ENCODE results near the gene DXO. TPM values are rescaled to one million over a fixed set of nuclear protein-coding genes. Genes with fewer than 3 reads are reported as not detected.
A peak's percentile ranks its signal among the peaks of the same experiment; 100 is the strongest.

The DXO gene
- total and polyA plus RNA-seq, 2 of the 13 experiments (the other 11 are each of a cell fraction or from before 2014, with no cell fraction given): 18.6 to 26.2 TPM

GRCh38 chr6:31945507-31946369 lies 26.2 kb downstream of the DXO start, which contains the start of gene CFB (continued):
- TF ChIP-seq ZNF10 (CRISPR knock-in tag; IDR thresholded peaks at IDR 0.05; ENCODE audit: borderline replicate concordance, low read depth) (no peak), SMAD9 (CRISPR knock-in tag; IDR thresholded peaks at IDR 0.05) (peak; percentile 79; the same call in 1 of the 2 replicates), ZNF263 (CRISPR knock-in tag; IDR thresholded peaks at IDR 0.05) (peak; percentile 69; the same call in 1 of the 2 replicates), FOXJ3 (CRISPR knock-in tag; IDR thresholded peaks at IDR 0.05; ENCODE audit: borderline replicate concordance) (peak; percentile 94), CC2D1A (CRISPR knock-in tag; IDR thresholded peaks at IDR 0.05) (no peak; the same call in 1 of the 2 replicates), EHMT2 (IDR thresholded peaks at IDR 0.05; ENCODE audit: borderline replicate concordance, low read depth, low read length) (peak; percentile 71; the same call in 1 of the 2 replicates), ZNF101 (CRISPR knock-in tag; IDR thresholded peaks at IDR 0.05; ENCODE audit: borderline replicate concordance, low read depth) (peak; percentile 91; the same call in 1 of the 2 replicates), HOXA7 (CRISPR knock-in tag; IDR thresholded peaks at IDR 0.05) (no peak), ZNF503 (CRISPR knock-in tag; IDR thresholded peaks at IDR 0.05) (peak; percentile 77), ZBTB8A (CRISPR knock-in tag; IDR thresholded peaks at IDR 0.05; ENCODE audit: borderline replicate concordance, low read depth) (no peak), HHEX (CRISPR knock-in tag; IDR thresholded peaks at IDR 0.05) (peak; percentile 58; the same call in 1 of the 2 replicates), RCOR2 (CRISPR knock-in tag; IDR thresholded peaks at IDR 0.05) (peak; percentile 93), KDM5A (IDR thresholded peaks at IDR 0.05; ENCODE audit: borderline replicate concordance, low read length) (peak; percentile 64; the same call in 1 of the 2 replicates), MEIS2 (CRISPR knock-in tag; IDR thresholded peaks at IDR 0.05) (peak; percentile 90), HNF1B (CRISPR knock-in tag; IDR thresholded peaks at IDR 0.05) (peak; percentile 78), ZNF687 (CRISPR knock-in tag; IDR thresholded peaks at IDR 0.05) (peak; percentile 90), ZNF138 (CRISPR knock-in tag; IDR thresholded peaks at IDR 0.05; ENCODE audit: low read depth) (no peak)

Data from HepG2 (cell line).